ENCODE results near the gene GFPT2.
"Not testable (repeated sequence)": the region's sequence is repeated elsewhere in the genome, so short reads cannot be mapped to it uniquely, and the experiment has no call there.

The GFPT2 gene

DNA sequence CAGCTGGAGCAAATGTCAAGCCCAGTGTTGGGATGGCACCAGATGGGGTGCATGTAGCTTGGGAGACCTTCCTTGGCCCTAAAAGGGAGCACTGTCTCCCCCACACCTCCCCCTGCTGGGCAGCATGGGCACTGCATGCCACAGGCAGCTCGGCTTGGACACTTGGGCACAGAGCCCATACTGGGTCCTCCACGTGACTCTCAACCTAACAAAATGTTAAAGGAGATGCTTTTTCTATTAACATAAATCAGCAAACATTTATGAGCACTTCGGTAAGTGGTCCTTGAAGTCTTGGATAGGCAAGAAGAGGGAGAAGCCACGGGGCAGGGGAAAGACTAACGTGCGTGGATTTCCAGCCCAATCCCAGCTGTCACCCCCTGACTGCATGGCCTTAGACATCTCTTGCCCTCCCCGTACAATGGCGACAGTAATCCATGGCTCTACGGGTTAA, 37.3 kb downstream of the GFPT2 start:
- peak in 7 of 10 donors; percentile 65 to 96 (median 79) for DNase-seq
- intact Hi-C loops (cut with DNase I) = loop anchor here (2.0 kb wide), 1 partner anchor 23 kb away; the partner anchor contains the start of gene MAPK9

DNA sequence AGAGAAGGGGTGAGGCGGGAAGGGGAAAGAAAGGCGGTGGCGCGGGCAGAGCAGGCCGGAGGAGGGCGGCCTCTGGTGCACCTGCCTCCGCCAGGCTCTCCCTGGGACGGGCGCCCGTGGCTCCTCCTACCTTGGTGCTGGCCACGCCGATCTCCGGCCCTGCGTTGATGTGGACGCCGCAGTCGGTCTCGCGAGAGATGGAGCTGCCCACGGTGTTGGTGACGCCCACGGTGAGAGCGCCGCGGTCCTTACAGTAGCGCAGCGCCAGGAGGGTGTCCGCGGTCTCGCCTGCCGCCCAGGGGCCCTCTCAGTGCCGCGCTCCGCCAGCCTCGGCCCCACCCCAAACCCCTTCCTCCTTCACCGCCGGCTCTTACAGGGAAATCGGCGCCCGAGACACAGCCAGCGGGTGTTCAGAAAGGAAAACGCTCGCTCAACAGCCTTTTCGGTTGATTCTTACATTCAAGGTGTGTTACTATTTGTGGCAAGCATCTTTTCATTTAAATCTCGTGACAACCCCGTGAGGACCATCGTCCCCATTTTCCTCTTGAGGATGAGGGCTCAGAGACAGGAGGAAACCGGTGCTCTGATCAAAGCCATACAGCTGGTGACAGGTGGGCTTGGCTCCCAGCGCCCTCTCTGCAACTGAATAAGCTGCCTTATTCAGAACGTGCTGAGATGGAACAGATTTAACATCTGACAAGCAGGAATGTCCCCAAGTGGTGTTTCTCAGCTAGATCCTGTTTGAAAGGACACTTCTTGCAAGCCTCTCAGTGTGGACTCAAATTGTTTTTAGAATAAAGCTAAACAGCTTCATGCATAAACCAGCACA, 39.2 kb downstream of the GFPT2 start:
- intact Hi-C loops (cut with DNase I) = loop anchor here (2.0 kb wide), 1 partner anchor 21 kb away; the partner anchor contains the start of gene MAPK9
- DNase-seq = peak in 6 of 10 donors; percentile 58 to 99 (median 74)

GRCh38 chr5:180311216-180311615, 41.9 kb downstream of the GFPT2 start:
- DNase-seq = peak in 1 of 10 donors; percentile 34
- intact Hi-C loops (cut with DNase I) = no loop called here

- intact Hi-C loops (cut with DNase I) = no loop called here
- DNase-seq = peak in 1 of 10 donors; percentile 80
These were observed 46.3 kb downstream of the GFPT2 start for GRCh38 chr5:180306796-180307195.

GRCh38 chr5:180305481-180305880, 47.7 kb downstream of the GFPT2 start:
- peak in 1 of 10 donors; percentile 85 for DNase-seq
- intact Hi-C loops (cut with DNase I) = no loop called here

DNA sequence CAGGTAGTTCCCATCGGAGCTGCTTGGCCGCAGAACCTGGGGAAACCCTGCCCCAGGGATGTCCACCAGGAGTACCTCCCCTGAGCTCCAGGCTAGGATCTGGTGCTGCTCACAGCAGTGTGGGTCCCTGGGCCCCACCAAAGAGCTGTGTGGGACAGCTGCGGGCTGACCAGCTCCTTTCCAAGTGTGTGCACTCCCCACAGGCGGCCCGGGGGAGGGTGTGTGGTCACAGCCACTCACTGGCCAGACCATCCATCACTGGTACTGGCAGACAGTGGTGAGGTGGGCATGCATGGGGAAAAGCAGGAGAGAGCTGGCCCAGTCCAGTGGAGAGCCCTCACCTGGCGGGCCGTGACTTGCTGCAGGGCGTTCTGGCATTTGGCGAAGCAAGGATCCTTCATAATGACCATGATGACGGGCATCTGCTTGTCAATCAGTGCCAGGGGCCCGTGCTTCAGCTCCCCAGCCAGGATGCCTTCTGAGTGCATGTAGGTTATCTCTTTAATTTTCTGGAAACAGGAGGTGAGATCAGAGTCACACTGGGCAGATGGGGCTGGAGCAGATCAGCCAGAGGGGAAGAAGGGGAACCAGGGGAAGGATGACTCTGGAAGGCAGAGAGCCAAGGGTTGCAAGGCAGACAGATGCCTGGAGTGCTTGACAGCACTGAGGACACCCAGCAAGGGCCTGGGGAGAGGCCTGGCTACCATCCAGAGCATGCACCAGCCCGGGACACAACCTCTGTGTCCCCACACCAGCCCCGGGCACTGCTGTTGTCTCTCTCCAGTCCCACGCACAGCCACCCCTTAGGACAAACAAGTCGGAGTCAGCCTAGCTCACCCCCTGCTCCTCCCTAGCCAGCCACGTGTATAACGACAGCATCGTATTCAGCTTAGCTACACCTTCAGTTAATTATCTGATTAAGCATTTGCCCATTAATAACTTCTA, 48.4 kb downstream of the GFPT2 start:
- peak in 1 of 10 donors; percentile 65 for DNase-seq
- intact Hi-C loops (cut with DNase I) = no loop called here

DNA sequence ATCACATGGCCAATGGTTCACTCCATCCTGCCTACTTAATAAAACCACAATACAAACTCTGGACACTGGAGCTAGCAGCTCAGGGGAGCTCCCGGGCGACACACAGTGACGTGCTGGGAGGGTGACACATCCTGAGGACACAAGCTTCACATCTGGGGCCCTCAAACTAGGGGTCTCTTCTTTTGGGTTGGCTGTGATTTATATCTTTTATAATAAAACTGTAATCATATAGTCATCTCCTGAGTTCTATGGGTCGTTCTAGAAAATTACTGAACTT, 49.2 kb downstream of the GFPT2 start:
- DNase-seq = no peak
- intact Hi-C loops (cut with DNase I) = no loop called here

DNA sequence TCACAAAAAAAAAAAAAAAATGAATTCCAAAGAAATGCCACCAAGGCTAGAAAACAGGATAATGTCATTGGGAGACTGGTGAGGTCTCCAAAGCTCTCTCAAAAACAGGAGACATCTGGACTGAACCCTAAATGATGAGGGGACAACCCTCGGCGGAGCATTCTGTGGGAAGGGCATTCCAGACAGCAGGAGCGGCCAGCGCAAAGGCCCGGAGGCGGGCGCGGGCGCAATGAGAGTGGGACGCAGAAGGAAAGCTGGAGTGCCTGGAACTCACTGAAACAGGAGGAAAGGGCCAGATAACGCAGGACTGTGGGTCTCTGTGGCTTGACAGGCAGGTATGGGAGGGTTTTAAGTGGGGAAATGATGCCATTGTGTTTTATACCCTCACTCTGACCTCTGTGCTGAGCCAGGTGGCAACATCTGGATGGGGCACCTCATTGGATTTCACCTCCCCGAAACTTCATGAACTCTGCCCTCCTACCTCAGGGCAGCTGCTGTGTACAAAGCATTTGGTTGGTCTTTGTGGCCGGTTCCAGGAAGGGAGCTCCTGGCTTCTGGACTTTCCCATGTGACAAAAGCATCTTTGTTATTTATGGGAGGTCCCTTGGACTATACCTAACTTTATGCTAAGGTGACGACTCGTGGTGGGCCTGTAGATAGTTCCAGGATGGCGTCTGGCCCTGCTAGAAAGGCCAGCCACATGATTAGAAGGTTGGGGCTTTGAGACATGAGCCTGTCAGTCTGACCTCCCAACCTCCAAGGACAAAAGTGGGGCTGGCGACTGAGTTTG, 49.7 kb downstream of the GFPT2 start:
- DNase-seq = peak in 1 of 10 donors; percentile 67
- intact Hi-C loops (cut with DNase I) = no loop called here

DNA sequence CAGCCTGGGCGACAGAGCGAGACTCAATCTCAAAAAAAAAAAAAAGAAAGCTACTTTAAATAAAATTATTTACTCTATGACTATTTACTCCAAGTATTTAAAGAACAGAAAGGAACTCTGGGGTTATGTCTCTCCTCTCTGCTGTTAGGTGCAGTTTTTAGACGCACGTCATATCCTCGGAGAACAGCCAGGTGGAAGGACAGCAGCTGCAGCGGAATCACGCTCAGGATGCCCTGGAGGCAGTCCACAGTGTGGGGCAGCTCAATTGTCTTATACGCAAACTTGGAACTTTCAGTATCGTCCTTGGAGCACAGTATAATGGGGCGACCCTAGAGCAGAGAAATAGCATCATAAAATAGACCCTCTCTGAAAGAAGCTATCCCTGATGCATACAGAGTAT, 50.9 kb downstream of the GFPT2 start:
- no peak for DNase-seq
- intact Hi-C loops (cut with DNase I) = no loop called here

- DNase-seq = no peak
- intact Hi-C loops (cut with DNase I) = no loop called here
These were observed 51.9 kb downstream of the GFPT2 start for GRCh38 chr5:180301253-180301652.

DNA sequence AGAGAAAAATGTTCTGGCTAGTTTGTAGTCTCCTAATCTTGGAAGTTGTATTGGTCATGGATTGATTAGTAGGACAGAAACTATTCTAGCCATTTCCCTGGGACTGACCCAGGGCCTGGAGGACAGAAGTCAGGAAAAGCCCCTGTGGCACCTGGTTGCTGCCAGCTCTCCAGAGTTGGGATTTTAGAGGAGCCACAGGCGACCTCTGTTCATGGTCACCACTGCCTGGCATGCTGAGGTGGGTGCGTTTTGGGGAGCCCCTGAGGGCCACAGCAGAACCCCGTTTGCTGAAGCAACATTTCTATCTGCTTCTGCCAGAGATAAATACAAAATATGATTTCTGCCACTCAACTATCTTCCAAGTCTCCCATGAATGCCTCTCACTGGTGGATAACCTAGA, 53.6 kb downstream of the GFPT2 start:
- intact Hi-C loops (cut with DNase I) = no loop called here

GRCh38 chr5:180299014-180299413, 54.1 kb downstream of the GFPT2 start:
- intact Hi-C loops (cut with DNase I) = not testable (repeated sequence)
- DNase-seq = peak in 1 of 10 donors; percentile 35

More for the DNA sequence above, 53.6 kb downstream of the GFPT2 start:
- peak in 1 of 10 donors; percentile 59 for DNase-seq

DNA sequence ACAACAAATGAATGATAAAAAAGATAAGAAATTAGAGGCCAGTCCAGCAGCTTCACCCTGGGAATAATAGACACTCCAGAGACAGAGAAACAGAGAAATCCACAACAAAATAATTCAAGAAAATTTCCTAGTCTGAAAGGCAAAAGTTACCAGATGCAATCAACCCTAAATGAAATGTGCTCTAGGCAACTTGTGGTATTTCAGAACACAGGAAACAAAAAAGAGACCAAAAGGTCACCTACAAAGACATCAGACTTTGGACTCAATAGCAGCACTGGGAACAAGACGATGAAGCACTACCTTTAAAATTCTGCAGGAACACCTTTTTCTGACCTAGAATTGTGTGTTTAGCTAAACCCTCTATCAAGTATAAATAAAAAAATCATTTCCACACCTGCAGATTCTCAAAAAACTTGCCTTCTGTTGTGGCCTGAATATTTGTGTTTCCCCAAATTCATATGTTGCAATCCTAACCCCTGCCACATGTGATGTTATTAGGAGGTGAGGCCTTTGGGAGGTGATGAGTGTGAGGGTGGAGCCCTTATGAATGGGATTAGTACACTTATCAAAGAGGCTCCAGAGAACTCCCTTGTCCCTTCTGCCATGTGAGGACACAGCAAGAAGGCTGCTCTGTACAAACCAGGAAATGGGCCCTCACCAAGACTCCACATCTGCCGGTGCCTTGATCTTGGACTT, 55.4 kb downstream of the GFPT2 start:
- no peak for DNase-seq
- intact Hi-C loops (cut with DNase I) = no loop called here

- DNase-seq = no peak
- intact Hi-C loops (cut with DNase I) = no loop called here
These were observed 56.4 kb downstream of the GFPT2 start for GRCh38 chr5:180296771-180297170.

GRCh38 chr5:180294913-180295555, 58.1 kb downstream of the GFPT2 start:
- intact Hi-C loops (cut with DNase I) = loop anchor here (5.0 kb wide), 4 partner anchors 72 to 377 kb away; partner anchors contain the start of gene RASGEF1C
- peak in 1 of 10 donors; percentile 73 for DNase-seq

DNA sequence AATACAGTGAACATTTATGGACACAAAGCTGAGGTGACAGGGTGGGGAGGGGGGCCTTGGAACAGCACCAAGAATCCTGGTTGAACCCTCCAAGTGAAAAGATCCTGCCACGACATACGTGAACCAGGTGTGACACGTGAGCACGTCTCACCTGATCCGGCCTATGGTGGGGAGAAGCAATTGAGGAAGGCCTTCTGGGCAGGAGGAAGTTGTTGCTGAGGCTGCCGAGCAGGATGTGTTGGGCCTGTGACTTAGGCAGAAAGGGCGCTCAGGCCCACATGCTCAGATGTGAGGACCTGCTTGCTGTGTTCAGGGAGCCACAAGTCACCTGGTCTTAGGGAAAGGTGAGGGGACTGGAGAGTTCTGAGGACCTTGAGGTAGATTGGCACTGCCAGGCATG, 58.7 kb downstream of the GFPT2 start:
- intact Hi-C loops (cut with DNase I) = loop anchor here (5.0 kb wide), 4 partner anchors 73 to 378 kb away; partner anchors contain the start of gene RASGEF1C
- peak in 1 of 10 donors; percentile 62 for DNase-seq

DNA sequence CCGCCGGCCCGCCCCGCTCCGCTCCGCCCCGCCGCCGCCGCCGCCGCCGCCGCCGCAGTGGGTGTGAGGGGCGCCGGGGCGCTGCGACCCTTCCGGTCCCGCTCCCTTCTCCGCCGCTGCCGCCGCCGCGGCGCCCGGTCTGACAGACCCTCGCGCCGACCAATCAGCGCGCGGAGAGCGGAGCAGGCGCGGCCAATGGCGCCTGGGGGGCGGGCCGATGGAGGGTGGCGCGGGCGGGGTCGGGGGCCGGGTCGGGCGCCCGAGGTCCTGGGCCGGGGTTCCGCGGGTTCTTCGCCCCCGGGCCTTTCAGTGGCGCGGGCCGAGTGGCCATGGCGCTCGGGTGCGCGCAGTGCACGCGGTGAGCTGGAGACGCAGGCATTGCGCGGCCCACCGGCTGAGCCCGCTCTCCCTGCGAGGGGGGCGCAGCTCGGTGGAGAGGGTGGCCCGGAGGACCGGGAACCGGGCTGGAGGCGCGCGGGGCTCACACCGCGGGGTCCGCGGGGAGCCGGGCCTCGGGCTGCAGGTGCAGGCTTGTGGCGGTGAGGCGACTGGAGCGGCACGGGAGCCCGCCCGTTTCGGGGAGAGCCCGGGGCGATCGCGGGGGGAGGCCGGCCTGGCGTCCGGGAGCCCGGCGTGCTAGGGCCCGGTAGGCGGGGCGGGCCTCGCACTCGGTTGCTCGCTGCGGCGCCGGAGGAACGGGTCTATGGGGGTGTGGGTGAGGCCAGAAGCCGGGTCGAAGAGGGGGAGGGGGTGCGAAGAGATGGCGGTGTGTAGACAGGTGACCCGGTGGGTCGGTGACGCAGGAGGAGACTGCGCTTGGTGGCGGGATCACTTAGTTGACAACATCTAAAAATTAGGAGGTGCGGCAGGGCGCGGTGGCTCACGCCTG, 60.9 kb downstream of the GFPT2 start, which contains the start of gene MAPK9:
Gene MAPK9 (minus strand): TSS at position 141 of the 889 bp plus-strand sequence. CDS start 11,522 bp downstream, outside the sequence.
- intact Hi-C loops (cut with DNase I) = loop anchor here (2.0 to 5.0 kb wide), 6 partner anchors 23 to 380 kb away; partner anchors contain the start of gene RASGEF1C

More for the DNA sequence above, 60.9 kb downstream of the GFPT2 start, which contains the start of gene MAPK9:
- peak; percentile 73 to 98 (median 82) for DNase-seq
